Thyroid gland (tissue), 4 donors: ENCODE measurements around the gene KMT2D.

ENCODE experiments used
- POLR2A ChIP-seq, 2 donors: fragments of 450-650 bp; IDR thresholded peaks; one replicate each; pipeline ENCODE4 v1.6.1; 2017; ENCODE audit warnings: antibody characterized with exemption in 2 of 2, mild to moderate bottlenecking in 2 of 2, moderate library complexity in 1 of 2
- TF ChIP-seq, protein P1 (sequence below), 6 experiments: fragments of 200-600 bp in 3 of 6; fragments of 450-650 bp in 3 of 6; sonication (generic) in 3 of 6; IDR thresholded peaks; one replicate each; pipeline ENCODE4 v1.5.1; 2016 to 2019; ENCODE audit warnings: antibody characterized with exemption in 6 of 6, mild to moderate bottlenecking in 2 of 6, inconsistent platforms in 1 of 6, moderate library complexity in 1 of 6

DNA sequence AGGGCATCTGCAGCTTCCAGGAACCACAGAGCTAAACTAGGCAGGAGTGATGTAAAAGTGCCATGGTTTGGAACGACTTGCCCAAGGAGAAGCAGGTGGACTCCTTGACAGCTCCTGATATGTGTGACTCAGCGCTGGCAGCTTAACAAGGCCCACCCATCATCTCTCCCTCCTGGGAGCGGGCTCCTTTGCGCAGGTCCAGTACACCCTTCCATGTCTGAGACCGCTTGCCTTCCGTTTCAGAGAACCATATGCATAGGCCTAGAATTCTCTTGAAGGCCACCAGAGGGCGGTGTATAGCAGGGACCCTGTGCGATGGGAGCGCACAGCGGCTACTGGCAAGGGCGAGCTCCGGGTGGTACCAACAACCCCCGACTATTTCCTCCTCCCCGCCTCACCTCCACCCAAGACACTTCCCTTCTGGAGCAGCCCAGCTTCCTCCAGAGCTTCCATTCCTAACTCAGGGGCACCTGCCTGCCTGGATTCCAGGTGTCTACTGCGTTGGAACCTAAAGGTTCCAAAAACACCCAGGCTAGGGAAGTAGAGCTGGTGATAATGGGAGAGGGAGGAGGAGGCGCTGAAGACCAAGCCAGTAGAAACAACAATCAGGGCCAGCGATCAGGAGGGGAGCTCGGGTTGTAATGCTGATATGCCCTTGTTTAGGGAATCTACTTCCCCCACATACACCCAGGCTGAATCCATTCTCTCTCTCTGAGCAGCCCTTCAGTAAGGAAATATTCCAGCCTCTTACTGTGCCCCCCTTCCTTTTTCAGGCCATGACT, 27.7 kb upstream of the KMT2D start:
- TF ChIP-seq POLR2A (IDR thresholded peaks at IDR 0.05): no peak
- TF ChIP-seq, protein P1, sequence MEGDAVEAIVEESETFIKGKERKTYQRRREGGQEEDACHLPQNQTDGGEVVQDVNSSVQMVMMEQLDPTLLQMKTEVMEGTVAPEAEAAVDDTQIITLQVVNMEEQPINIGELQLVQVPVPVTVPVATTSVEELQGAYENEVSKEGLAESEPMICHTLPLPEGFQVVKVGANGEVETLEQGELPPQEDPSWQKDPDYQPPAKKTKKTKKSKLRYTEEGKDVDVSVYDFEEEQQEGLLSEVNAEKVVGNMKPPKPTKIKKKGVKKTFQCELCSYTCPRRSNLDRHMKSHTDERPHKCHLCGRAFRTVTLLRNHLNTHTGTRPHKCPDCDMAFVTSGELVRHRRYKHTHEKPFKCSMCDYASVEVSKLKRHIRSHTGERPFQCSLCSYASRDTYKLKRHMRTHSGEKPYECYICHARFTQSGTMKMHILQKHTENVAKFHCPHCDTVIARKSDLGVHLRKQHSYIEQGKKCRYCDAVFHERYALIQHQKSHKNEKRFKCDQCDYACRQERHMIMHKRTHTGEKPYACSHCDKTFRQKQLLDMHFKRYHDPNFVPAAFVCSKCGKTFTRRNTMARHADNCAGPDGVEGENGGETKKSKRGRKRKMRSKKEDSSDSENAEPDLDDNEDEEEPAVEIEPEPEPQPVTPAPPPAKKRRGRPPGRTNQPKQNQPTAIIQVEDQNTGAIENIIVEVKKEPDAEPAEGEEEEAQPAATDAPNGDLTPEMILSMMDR (IDR thresholded peaks at IDR 0.05): peak; percentile 63 to 87 (median 80)
